Lower leg skin (tissue), 3 donors: ENCODE data around the gene TFDP1.

Experiments used
- CTCF ChIP-seq, 3 donors: fragments of 450-650 bp; IDR thresholded peaks; one replicate each; pipeline ENCODE4 v1.5.1; 2016; ENCODE audit warnings: antibody characterized with exemption in 3 of 3, mild to moderate bottlenecking in 3 of 3, moderate library complexity in 2 of 3
- POLR2A ChIP-seq, 2 donors: fragments of 450-650 bp; IDR thresholded peaks; one replicate each; pipeline ENCODE4 v1.6.1; 2016 to 2017; ENCODE audit warnings: antibody characterized with exemption in 2 of 2, mild to moderate bottlenecking in 1 of 2, moderate library complexity in 1 of 2

- TF ChIP-seq CTCF (IDR thresholded peaks at IDR 0.05) (no peak), POLR2A (IDR thresholded peaks at IDR 0.05) (no peak)
Measured at GRCh38 chr13:113553511-113554332, 30.8 kb upstream of the TFDP1 start.
